DND-41 (cell line): ENCODE results near the gene BAZ1A.

Source experiments
- ATAC-seq: fragments of 200-7000 bp; cut with Tn5 transposase; 3 replicates; pipeline ENCODE4 v1.9.1; 2021; ENCODE audit warnings: low read depth; ENCODE audit not compliant: insufficient read depth
- DNase-seq: peaks from one replicate; pipeline ENCODE4 v3.0.0-alpha.2; 2020
- H2AFZ ChIP-seq: 2 replicates; pipeline ENCODE4 v1.6.0; 2012; ENCODE audit warnings: low read depth, low read length
- H3K27ac ChIP-seq: 2 replicates; pipeline ENCODE4 v1.5.1; 2012; ENCODE audit warnings: low read length, inconsistent platforms
- H3K27me3 ChIP-seq: fragments of 200-600 bp; sonication (generic); 2 replicates; pipeline ENCODE4 v1.6.0; 2012; ENCODE audit warnings: low read length, mild to moderate bottlenecking, inconsistent platforms; ENCODE audit not compliant: insufficient read depth, poor library complexity
- H3K36me3 ChIP-seq: 2 replicates; pipeline ENCODE4 v1.5.1; 2012; ENCODE audit warnings: low read length, inconsistent platforms; ENCODE audit not compliant: insufficient read depth
- H3K4me1 ChIP-seq: 2 replicates; pipeline ENCODE4 v1.5.1; 2012; ENCODE audit warnings: mild to moderate bottlenecking, low read length; ENCODE audit not compliant: insufficient read depth
- H3K4me2 ChIP-seq: 2 replicates; pipeline ENCODE4 v1.6.0; 2012; ENCODE audit warnings: mild to moderate bottlenecking, moderate library complexity, low read length, inconsistent platforms; ENCODE audit not compliant: insufficient read depth
- H3K4me3 ChIP-seq, 2 experiments: fragments of 200-600 bp in 1 of 2; shearing (Covaris generic) in 1 of 2; 2 replicates each; pipeline ENCODE4 v1.5.1; 2012 to 2016; ENCODE audit warnings: inconsistent platforms in 2 of 2, low read length in 2 of 2, mild to moderate bottlenecking in 2 of 2, low read depth in 1 of 2, moderate library complexity in 1 of 2
- H3K79me2 ChIP-seq: 2 replicates; pipeline ENCODE4 v1.6.0; 2012; ENCODE audit warnings: low read length, inconsistent platforms; ENCODE audit not compliant: insufficient read depth
- H3K9ac ChIP-seq: 2 replicates; pipeline ENCODE4 v1.6.0; 2012; ENCODE audit warnings: low read depth, mild to moderate bottlenecking, inconsistent platforms, low read length, moderate library complexity
- H3K9me3 ChIP-seq: 2 replicates; pipeline ENCODE4 v1.5.1; 2012; ENCODE audit warnings: low read length, moderate library complexity, mild to moderate bottlenecking, inconsistent platforms; ENCODE audit not compliant: insufficient read depth, severe bottlenecking
- H4K20me1 ChIP-seq: 2 replicates; pipeline ENCODE4 v1.6.0; 2012; ENCODE audit warnings: low read length; ENCODE audit not compliant: insufficient read depth
- CTCF ChIP-seq: IDR thresholded peaks from 2 replicates; pipeline ENCODE4 v1.5.1; 2012; ENCODE audit warnings: borderline replicate concordance, low read length, moderate library complexity, mild to moderate bottlenecking; ENCODE audit not compliant: poor library complexity, severe bottlenecking; ENCODE audit errors: extremely low read depth
- EZH2 ChIP-seq: IDR thresholded peaks from 3 replicates; pipeline ENCODE4 v1.6.1; 2012; ENCODE audit warnings: borderline replicate concordance, low read depth, mild to moderate bottlenecking, moderate library complexity, low read length, inconsistent platforms; ENCODE audit not compliant: severe bottlenecking

Gene BAZ1A

GRCh38 chr14:34872822-34873588 is 2.2 kb downstream of the BAZ1A start:
- H3K36me3 ChIP-seq = peaks cover 40% of the 10 kb centered on the region
- no peaks in the 10 kb centered on the region for H3K9me3 ChIP-seq
- H3K79me2 ChIP-seq = peaks cover 79% of the 10 kb centered on the region
- H2AFZ ChIP-seq = peak overlapping the region; percentile 73
- ATAC-seq (peak; percentile 5), DNase-seq (no peak)
- peaks cover 36% of the 10 kb centered on the region for H4K20me1 ChIP-seq
- TF ChIP-seq EZH2 (no peak), CTCF (no peak)
- peak overlapping the region; percentile 90 for H3K9ac ChIP-seq
- peak overlapping the region; percentile 67 for H3K4me2 ChIP-seq
- peaks cover 39% of the 10 kb centered on the region for H3K4me1 ChIP-seq
- no peaks in the 10 kb centered on the region for H3K27me3 ChIP-seq
- peak overlapping the region; percentile 94 to 96; a peak in 3 of 4 replicates for H3K4me3 ChIP-seq
- H3K27ac ChIP-seq = peak overlapping the region; percentile 83

GRCh38 chr14:34867199-34867598 is 8.0 kb downstream of the BAZ1A start:
- no peak overlapping the region for H3K27ac ChIP-seq
- H3K4me2 ChIP-seq = no peak overlapping the region
- DNase-seq (no peak), ATAC-seq (no peak)
- no peak for TF ChIP-seq EZH2
- no peak for TF ChIP-seq CTCF
- peaks cover 66% of the 10 kb centered on the region for H3K36me3 ChIP-seq
- H3K27me3 ChIP-seq = no peaks in the 10 kb centered on the region
- peaks cover 95% of the 10 kb centered on the region for H3K79me2 ChIP-seq
- H3K4me3 ChIP-seq = no peak overlapping the region
- no peak overlapping the region for H3K9ac ChIP-seq
- H4K20me1 ChIP-seq = peaks cover 51% of the 10 kb centered on the region
- H3K9me3 ChIP-seq = no peaks in the 10 kb centered on the region
- no peak overlapping the region for H2AFZ ChIP-seq
- H3K4me1 ChIP-seq = peaks cover 18% of the 10 kb centered on the region

- Histone ChIP-seq H2AFZ (no peak overlapping the region), H3K4me3 (no peak overlapping the region), H3K36me3 (peaks cover 66% of the 10 kb centered on the region), H3K27ac (no peak overlapping the region), H3K27me3 (no peaks in the 10 kb centered on the region), H3K79me2 (peaks cover 95% of the 10 kb centered on the region), H4K20me1 (peaks cover 47% of the 10 kb centered on the region), H3K9me3 (no peaks in the 10 kb centered on the region), H3K4me2 (no peak overlapping the region), H3K4me1 (peaks cover 7% of the 10 kb centered on the region; the same call in 1 of the 2 replicates), H3K9ac (no peak overlapping the region)
- no peak for ATAC-seq
- no peak for DNase-seq
- TF ChIP-seq CTCF (no peak), EZH2 (no peak)
Observed at GRCh38 chr14:34865889-34866574, 9.1 kb downstream of the BAZ1A start.
